ENCODE measurements around the gene USP40.

USP40 gene

GRCh38 chr2:233497692-233498091 lies 68.9 kb downstream of the USP40 start (continued):
- TF ChIP-seq ZNF518A (tag by site-specific recombination; conservative IDR thresholded peaks at IDR 0.05; ENCODE audit: low read depth) = no peak
- no peak for TF ChIP-seq ZNF175 (tag by site-specific recombination; IDR thresholded peaks at IDR 0.05)
- TF ChIP-seq, protein P1, sequence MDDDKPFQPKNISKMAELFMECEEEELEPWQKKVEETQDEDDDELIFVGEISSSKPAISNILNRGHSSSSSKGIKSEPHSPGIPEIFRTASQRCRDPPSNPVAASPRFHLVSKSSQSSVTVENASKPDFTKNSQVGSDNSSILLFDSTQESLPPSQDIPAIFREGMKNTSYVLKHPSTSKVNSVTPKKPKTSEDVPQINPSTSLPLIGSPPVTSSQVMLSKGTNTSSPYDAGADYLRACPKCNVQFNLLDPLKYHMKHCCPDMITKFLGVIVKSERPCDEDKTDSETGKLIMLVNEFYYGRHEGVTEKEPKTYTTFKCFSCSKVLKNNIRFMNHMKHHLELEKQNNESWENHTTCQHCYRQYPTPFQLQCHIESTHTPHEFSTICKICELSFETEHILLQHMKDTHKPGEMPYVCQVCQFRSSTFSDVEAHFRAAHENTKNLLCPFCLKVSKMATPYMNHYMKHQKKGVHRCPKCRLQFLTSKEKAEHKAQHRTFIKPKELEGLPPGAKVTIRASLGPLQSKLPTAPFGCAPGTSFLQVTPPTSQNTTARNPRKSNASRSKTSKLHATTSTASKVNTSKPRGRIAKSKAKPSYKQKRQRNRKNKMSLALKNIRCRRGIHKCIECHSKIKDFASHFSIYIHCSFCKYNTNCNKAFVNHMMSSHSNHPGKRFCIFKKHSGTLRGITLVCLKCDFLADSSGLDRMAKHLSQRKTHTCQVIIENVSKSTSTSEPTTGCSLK (tag by site-specific recombination; IDR thresholded peaks at IDR 0.05) = no peak
- no peak for TF ChIP-seq ZFP37 (tag by site-specific recombination; IDR thresholded peaks at IDR 0.05)

GRCh38 chr2:233495503-233496496 lies 70.8 kb downstream of the USP40 start:
- no peak overlapping the region for H3K27ac ChIP-seq (ENCODE audit: extremely low read depth, low read depth, low read length)
- H3K4me1 ChIP-seq (ENCODE audit: control insufficient read depth, insufficient read depth, low read length) = no peaks in the 10 kb centered on the region
- H3K4me3 ChIP-seq (ENCODE audit: low read depth, low read length) = no peak overlapping the region
- TF ChIP-seq ZSCAN30 (tag by site-specific recombination; IDR thresholded peaks at IDR 0.05) (no peak), KLF7 (tag by site-specific recombination; IDR thresholded peaks at IDR 0.05; ENCODE audit: borderline replicate concordance) (no peak), ZNF571 (tag by site-specific recombination; IDR thresholded peaks at IDR 0.05) (no peak), GLI2 (tag by site-specific recombination; IDR thresholded peaks at IDR 0.05; ENCODE audit: borderline replicate concordance, low read depth) (no peak), ZNF391 (tag by site-specific recombination; IDR thresholded peaks at IDR 0.05; ENCODE audit: borderline replicate concordance, low read depth) (no peak), PRDM1 (tag by site-specific recombination; IDR thresholded peaks at IDR 0.05) (no peak)
- TF ChIP-seq, protein P2, sequence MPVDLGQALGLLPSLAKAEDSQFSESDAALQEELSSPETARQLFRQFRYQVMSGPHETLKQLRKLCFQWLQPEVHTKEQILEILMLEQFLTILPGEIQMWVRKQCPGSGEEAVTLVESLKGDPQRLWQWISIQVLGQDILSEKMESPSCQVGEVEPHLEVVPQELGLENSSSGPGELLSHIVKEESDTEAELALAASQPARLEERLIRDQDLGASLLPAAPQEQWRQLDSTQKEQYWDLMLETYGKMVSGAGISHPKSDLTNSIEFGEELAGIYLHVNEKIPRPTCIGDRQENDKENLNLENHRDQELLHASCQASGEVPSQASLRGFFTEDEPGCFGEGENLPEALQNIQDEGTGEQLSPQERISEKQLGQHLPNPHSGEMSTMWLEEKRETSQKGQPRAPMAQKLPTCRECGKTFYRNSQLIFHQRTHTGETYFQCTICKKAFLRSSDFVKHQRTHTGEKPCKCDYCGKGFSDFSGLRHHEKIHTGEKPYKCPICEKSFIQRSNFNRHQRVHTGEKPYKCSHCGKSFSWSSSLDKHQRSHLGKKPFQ (tag by site-specific recombination; IDR thresholded peaks at IDR 0.05) = no peak
- TF ChIP-seq, protein P3, sequence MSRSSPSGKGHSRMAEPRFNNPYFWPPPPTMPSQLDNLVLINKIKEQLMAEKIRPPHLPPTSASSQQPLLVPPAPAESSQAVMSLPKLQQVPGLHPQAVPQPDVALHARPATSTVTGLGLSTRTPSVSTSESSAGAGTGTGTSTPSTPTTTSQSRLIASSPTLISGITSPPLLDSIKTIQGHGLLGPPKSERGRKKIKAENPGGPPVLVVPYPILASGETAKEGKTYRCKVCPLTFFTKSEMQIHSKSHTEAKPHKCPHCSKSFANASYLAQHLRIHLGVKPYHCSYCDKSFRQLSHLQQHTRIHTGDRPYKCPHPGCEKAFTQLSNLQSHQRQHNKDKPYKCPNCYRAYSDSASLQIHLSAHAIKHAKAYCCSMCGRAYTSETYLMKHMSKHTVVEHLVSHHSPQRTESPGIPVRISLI (tag by site-specific recombination; IDR thresholded peaks at IDR 0.05) = no peak
- ChIA-PET POLR2A (no interaction called here), CTCF (interaction anchor here (1.2 kb wide), 1 partner anchor 14 kb away, joined by 3 read pairs; no protein-coding TSS in a partner anchor)
- no peaks in the 10 kb centered on the region for H3K9me3 ChIP-seq (ENCODE audit: control insufficient read depth, insufficient read depth, low read depth, low read length)
- peaks cover 3 to 57% of the 10 kb centered on the region in 2 experiments; a peak in 2 of 3 replicates for H3K36me3 ChIP-seq (ENCODE audit: control insufficient read depth in 2 of 2, insufficient read depth in 1 of 2, low read length in 2 of 2)

Measured in HEK293 (cell line).